ENCODE data around the gene TPM1. TPM values are rescaled to one million over a fixed set of nuclear protein-coding genes. Genes with fewer than 3 reads are reported as not detected.

TPM1 gene
- total RNA-seq, 1 donor from 2014 or later: 154 TPM

DNA sequence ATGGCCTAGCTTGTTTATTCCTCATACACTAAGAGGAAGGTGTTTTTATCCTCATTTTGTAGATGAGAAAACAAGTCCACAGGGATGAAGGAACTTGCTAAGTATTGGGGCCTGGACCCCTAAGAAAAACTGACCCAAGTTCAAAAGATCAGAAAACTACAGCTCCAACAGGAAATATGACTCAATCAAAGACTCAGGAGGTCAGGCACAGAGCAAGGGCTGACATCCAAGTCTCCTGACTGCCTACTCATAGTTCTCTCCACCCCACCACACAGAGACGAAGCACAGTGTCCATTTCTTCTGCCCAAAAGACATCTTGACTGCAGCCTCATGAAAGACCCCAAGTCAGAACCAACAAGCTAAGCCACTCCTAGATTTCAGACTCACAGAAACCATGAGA, 26.9 kb upstream of the TPM1 start:
- no peak for DNase-seq (ENCODE audit: low spot score)

GRCh38 chr15:63016234-63016633, 26.3 kb upstream of the TPM1 start:
- DNase-seq (ENCODE audit: low spot score): no peak

DNA sequence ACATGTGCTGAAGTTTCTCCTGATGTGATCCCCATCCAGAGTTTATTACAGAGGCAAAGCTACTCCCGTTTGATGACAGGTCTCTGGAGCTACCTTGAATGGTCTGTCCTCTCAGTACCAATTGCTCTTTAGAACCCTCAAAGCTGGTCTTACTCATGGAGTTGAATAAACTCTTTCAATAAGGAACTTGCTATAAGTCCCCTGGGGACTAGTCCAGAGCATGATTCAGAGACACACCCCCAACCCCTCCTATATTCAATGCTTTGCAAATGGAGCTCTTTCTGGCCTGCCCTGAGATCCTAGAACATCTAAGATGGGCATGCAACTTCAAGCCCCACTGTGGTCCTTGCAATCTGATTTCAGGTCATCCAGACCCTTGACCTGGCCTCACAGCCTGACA, 23.9 kb upstream of the TPM1 start:
- DNase-seq (ENCODE audit: low spot score): no peak

DNA sequence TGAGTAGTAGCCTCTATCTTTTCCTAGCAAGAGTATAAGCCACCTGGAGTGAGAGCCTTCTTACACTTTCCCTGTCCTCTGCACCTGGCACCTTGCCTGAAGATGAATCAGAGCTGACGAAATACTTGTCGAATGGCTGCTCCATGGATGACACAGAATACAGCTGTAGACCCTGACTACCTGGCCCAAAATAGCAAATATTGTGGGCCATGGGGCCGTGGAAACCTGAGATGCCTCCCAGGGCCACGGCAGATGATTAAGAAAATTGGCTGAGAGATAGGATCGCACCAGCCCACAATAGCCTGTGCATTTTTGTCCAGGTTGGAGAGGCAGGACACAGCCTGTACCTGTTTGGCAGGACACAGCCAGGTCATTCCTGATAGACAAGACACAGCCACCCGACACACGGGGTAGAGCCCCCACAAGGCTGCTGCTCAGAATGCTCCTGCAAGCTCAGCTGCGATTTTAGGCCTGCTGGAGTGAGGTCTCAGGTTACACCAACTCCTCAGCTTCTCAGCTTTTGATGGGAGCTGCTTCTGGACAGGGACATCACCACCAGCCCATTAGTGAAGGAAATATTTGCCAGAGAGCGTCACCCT, 22.9 kb upstream of the TPM1 start:
- DNase-seq (ENCODE audit: low spot score): no peak

- no peak for DNase-seq (ENCODE audit: low spot score)
These were observed 22.4 kb upstream of the TPM1 start for GRCh38 chr15:63020128-63020527.

GRCh38 chr15:63020759-63021430, 21.7 kb upstream of the TPM1 start:
- no peak for DNase-seq (ENCODE audit: low spot score)

- DNase-seq (ENCODE audit: low spot score): no peak
These were observed 20.4 kb upstream of the TPM1 start for GRCh38 chr15:63022181-63022580.

GRCh38 chr15:63022663-63023062, 19.9 kb upstream of the TPM1 start:
- DNase-seq (ENCODE audit: low spot score): no peak

- no peak for DNase-seq (ENCODE audit: low spot score)
These were observed 19.1 kb upstream of the TPM1 start for GRCh38 chr15:63023351-63023945.

DNA sequence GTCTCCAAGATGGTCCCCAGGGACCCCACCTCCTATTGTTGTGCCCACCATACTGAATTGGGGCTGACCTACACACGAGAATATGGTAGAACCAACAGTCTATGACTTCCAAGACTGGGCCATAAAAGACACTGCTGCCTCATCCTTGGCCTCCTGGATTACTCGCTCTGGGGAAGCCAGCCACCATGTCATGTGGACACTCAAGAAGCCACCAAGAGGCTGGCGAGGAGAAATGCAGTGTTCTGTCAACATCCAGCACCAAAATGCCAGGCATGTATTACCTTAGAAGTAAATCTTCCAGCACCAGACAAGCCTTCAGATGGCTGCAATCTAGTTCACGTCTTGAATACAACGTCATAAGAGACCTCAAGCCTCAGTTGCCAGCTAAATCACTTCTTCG, 17.1 kb upstream of the TPM1 start:
- DNase-seq (ENCODE audit: low spot score): no peak

DNA sequence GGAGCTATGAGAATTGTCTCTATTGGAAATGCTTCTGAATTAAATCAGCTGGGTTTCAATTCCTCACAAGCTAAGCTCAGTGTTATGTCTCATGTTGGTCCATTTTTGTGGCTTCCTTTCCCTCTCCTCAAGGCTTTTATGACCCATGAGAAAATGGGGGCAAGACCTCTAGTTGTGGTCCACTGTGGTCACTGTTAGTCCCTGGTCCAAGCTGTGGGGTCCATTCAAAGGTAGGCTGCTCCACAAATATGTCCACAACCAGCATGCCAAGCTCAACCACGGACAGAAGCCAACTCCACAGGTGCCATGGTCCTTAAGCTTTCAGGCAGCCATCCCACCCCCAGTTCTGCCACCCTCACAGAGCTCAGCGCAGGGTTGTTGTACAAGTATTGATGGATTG, 14.9 kb upstream of the TPM1 start:
- no peak for DNase-seq (ENCODE audit: low spot score)

DNA sequence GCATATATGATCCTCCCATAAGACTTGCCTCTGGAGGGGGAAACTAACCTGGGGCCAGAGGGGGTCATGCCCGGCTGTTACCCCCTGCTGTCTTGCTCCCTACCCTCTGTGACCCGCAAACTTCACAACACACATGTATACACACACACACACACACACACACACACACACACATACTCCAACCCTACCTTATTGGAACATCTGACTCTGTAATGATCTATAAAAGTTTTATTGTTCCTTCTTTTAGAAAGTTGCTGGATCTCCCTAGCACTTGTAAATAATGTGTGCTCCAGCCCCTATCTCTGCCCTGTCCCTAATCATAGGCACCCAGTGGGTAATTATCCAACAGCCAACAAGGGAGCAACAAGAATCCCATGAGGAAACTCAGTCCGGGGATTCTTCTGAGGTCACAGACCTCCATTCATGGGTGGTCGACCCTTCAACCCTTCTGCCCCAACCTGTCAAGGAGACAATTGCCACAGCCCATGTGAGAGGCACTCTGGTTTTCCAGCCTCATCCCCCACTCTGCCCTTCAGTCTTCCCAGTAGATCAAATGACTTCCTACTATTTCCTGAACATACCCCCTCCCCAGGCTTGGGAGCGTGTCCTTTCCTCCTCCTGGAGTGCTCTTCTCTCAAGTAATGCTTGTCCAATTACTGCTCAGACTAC, 14.0 kb upstream of the TPM1 start:
- no peak for DNase-seq (ENCODE audit: low spot score)

- no peak for DNase-seq (ENCODE audit: low spot score)
These were observed 12.9 kb upstream of the TPM1 start for GRCh38 chr15:63029676-63030075.

- DNase-seq (ENCODE audit: low spot score): no peak
These were observed 12.4 kb upstream of the TPM1 start for GRCh38 chr15:63030101-63030551.

DNA sequence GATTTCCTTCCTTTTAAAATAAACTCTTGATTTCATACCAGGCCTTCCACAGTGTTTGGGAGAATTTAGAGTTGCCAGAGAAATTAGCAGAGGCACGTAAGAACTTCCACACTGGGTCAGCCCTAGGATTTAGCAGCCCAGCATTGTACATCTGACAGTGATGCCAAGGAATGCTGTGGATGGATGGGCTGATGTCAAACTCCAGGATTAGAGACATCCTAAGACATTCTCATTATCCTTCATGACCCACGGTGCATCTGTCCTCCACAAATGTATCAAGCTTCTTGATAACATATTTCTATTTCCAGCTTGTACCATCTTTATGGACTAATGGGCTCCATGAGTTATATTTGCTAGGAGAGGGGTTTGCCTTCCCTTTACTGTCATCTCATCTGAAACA, 8.0 kb upstream of the TPM1 start:
- DNase-seq (ENCODE audit: low spot score): no peak

DNA sequence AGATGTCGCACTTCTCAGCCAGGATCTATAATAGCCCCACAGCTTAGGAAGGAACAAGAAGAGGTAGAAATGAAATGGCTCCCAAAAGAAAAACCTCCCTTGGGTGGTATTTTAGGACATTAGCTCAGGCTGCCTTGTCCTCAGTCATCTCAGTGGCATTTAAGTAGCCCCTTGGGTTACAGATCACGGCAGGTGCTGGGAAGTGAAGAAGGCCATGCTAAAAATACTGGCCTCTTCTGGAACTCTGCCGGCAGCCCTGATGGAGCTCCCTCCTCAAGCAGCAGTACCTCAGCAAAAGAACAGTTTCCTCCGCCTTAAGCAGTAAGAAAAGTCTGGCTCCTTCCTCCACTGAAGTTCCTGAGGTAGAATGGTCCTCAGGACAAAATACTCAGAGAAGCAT, 7.3 kb upstream of the TPM1 start:
- DNase-seq (ENCODE audit: low spot score): no peak

- no peak for DNase-seq (ENCODE audit: low spot score)
These were observed 6.6 kb upstream of the TPM1 start for GRCh38 chr15:63035977-63036376.

DNA sequence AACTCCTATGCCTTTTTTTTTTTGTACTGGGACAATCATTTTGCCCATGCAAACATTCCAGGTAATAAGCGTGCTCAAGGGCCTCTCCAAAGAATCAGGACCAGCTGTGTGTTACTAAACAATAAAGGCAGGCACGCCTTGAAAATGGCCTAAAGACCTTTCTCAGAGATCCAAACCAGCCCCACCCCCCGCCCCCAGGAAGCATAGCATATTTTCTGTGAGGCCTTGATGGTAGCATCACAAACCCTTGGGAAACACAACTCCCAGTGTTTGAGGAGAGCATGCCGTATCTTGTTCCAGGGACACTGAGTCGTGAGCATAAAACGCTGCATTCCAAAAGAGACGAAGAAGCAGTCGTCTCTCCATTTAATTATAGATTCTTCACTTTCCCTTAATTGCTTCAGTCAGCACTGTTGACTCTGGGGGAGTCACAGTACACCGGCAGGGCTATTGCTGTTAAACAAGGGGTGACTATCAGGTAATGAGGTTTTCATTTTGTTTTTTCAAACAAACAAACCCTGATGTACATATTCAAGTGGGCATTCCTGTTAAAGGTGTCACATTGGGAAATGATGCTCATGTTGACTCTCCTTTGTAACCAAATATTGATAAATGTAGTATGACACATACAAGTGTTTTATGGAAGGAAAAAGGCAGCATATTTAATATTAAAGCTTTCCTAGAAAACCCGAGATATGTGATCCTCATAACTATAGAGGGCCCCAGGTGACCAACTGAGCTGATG, 4.4 kb upstream of the TPM1 start:
- no peak for DNase-seq (ENCODE audit: low spot score)

DNA sequence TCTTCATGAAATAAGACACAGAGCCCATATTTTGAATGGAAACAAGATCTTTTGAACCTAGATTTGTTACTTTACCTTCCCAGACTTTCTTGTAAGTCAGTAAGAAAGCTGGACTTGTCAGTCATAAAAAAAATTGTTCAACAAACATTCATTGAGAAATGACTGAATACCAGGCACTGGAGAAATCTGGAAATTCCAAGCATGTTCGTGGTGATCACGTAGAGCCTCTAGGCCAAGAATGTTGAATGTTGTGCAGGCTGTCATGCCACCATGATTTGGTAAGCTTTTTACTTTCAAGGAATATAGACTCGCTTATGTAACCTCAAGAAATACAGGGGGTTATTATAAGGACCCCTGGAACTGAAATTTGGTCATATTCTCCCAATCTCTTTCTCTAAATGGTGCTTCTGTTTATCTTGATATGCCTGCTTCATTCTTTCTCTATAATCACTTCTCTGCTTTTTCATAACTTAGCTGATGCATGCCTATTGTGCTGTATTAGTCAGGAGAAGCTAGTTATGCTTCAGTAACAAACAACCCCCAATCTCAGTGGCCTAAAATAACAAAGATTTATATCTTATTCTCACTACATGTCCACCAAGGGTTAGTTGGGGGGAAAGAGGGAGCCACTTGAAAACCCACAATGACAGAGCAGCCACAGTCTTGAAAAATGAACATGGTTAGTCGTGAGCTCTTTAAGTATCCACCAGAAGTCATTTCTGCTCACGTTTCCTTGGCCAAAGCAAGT, 3.4 kb upstream of the TPM1 start:
- no peak for DNase-seq (ENCODE audit: low spot score)

DNA sequence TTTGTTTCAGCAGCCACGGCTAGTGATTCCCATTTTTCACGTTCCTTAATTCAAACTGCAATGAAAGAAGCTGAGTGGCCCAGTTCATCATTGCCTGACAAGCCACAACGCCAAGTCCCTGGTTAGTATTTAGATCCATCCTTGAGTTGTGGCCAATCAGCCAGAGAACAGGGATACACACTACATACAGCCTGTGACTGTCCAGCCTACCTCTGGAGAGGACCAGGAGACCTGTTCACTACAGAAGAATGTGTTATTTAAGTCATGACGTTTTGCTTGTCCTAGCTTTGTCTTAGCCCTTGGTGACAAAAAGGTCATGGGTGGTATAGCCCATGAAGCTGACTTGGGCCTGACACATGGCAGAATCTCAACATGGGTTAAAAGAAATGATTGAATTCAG, 2.7 kb upstream of the TPM1 start:
- DNase-seq (ENCODE audit: low spot score): no peak

DNA sequence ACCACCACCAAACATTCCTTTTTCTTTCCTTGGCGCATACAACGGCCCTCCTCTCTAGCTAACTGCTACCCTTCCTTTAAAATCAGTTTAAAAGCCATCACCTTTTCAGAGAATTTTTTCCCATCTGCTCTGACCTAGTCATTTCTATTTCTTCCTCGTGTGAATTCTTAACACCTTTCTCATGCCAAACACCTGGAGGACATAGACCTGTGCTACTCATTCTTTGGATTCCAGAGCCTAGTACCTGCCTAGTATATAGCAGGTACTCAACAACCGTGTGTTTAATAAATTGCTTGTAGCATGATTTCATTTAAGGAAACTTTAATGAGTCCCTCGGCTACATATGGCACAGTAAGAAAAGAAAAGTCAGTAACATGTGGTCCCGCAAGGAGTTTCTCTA, 2.0 kb upstream of the TPM1 start:
- DNase-seq (ENCODE audit: low spot score): no peak
